ENCODE data around the gene TBC1D9.
"Not testable (repeated sequence)": the region's sequence is repeated elsewhere in the genome, so short reads cannot be mapped to it uniquely, and the experiment has no call there.

The TBC1D9 gene

DNA sequence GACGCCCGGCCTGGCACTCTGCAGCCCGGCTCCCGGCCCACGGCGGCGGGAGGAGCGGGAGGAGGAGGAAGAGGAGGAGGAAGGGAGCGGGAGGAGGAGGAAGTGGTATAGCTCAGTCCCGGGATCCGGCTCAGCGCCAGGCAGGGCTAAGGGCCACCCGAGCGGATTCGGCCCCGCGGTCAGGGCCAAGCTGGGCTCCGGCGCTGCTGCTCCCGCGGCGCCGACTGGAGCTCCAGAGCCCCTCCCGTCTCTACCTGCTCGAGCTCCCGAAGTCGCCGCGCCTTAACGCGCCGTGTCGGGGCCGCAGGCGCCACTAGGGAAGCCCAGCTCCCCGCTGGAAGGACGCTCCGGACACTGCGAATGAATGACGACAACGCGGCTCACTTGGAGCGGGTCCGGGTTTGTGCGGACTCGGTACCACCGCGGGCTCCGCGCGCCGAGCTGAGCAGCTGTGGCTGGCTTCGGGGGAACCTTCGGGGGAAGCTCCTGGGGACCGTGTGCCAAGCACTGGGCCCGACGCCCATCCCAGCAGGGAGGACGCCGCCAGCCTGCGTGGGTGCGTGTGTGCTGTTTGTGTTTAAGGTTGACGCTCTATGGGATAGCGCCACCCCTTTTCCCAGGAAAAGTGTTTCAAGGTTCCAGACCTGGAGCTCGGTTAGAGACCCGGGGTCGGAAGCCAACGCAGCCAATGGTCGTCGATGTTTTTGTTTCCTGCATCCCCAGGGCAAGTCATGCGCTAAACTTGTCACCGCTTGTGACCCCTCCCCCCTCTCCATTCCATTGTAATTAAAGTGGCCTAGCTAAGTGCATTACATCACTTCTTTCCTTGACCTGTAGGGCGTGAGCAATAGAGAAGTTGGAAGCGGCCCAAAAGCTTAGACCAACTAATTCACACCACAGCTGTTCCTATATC lies at the start of gene TBC1D9:
TBC1D9 (minus strand) TSS at position 67 of the 913 bp plus-strand sequence. CDS start 340 bp downstream, outside the sequence.
- DNase-seq = peak in 48 of 51 donors; percentile 12 to 76 (median 34)

DNA sequence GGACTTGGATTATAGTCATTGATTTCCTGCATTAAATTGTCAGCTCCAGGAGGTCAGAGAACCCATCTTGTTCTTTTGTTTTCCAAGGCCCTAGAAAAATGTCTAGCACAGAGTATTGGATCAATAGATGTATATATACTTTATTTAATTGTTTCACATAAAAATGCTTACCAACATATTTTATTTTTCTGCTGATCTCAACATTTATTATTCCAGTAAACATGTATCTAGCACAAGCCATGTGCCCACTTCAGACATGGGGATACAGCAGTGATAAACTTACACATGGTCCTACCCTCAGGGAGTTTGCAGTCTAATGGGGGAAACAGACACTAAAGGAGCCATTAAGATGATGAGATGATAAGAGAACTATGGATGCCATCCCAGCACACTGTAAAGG lies 49.1 kb upstream of the TBC1D9 start:
- DNase-seq = no peak

DNA sequence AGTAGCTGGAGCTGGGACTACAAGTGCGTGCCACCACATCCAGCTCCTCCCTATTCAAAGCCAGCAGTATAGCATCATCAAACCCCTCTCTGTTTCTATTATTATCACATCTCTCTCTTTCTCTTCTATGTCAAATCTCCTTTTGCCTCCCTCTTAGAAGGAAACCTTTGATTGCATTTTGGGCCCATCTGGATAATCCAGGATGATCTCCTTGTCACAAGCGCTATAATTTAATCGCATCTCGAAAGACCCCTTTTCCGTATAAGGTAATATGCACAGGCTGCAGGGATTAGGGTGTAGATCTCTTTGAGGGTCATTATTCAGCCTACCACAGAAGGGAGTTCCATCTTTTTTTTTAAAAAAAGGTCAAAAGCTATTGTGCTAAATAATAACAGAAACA lies 46.4 kb upstream of the TBC1D9 start:
- DNase-seq = no peak

DNA sequence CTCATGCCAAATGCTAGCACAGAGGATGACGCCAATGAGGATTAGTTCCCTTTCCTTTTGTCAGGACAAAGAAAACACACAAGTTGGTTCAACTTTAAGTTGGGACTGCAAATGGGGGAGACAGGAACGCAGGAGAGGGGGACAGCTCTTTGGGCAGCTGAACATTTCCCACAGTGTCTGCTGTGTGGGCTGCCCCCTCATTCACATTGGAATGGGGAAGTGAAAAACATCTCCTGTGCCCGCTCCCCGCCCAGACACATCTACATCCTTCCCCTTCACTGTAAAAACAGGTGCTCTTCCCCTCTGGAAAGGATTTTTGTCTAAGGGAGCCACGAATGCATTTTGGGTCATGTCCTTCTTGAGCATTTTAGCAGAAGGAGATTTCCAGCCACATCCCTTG lies 44.5 kb upstream of the TBC1D9 start:
- DNase-seq = peak in 10 of 51 donors; percentile 1 to 12 (median 6)

DNA sequence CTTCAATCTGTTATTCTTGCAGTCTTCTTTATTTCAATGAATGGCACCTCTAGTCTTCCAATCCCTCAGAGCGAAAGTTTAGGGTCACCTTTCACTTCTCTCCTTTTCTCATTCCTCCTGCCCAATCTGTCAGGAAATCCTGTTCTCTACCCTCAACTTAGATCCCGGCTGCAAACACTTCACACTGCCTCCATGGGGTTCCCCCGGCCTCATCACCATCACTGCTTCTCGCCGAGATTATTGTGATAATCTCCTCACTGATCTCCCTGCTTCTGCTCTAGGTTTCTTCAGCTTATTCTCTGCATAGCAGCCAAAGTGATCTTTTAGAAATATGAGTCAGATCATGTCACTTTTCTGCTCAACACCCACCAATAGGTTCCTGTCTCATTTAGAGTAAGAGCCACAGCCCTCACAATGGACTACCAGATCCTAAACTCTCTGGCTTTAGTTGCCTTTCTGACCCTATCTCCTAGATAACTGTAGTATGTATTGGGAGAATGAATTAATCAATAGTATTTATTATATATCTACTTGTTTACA lies 43.6 kb upstream of the TBC1D9 start:
- DNase-seq = no peak

DNA sequence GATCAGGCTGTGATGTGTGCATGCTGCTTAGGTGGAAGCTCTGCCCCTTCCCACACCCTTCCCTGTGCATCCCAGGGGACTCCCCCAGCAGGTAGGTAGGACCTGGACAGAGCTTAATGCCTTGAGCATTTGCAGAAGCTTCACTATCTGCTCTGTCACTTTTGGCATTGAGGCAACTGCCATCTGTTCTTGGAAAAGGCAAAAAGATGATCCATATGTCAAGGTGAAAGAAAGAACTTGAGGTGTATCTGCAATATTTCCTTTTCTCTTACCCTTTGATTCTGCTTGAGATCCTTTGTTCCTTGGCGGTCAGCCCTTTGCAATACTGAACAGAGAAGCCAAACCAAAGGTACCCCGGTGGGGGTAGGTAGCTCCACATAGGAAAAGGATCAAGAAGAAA lies 37.1 kb upstream of the TBC1D9 start:
- DNase-seq = no peak

DNA sequence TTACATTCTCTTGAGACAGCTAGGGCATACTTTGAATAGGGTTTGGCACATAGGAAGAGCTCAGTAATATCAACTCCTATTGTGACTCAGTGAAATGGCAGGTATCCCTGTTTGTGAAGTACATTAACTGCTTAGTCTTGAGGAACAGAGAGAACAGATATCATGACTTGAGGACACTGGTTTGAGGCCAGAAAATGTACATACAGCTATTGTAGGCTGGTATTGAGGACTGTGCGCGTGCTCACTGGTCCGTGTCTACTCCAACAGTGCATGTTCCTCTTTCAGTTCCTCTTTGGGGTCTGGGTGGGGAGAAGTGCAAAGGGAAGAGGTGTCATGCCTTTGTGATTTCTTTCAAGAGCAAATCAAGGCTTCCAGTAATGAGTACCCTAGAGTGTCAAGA lies 34.6 kb upstream of the TBC1D9 start:
- peak in 21 of 51 donors; percentile 2 to 27 (median 7) for DNase-seq

DNA sequence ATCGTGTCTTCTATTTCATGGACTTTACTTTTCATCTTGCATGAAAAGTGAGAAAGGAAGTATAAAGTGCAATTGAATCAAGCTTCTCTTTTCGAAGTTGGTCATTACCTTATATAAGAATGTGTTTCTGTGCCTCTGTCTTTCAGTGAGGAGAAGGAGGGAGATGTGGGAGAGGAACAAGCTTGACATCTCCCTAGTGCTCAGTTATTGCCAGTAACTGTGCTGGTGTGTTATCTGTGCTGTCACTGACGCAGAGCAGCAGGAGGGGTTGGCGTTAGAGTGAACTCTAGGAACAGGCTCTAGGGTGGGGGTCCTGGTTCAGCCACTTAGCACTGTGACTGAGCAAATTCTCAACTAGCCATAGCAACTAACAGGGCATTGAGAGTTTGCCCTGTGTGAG lies 34.0 kb upstream of the TBC1D9 start:
- DNase-seq = peak in 2 of 51 donors; percentile 3 to 4

DNA sequence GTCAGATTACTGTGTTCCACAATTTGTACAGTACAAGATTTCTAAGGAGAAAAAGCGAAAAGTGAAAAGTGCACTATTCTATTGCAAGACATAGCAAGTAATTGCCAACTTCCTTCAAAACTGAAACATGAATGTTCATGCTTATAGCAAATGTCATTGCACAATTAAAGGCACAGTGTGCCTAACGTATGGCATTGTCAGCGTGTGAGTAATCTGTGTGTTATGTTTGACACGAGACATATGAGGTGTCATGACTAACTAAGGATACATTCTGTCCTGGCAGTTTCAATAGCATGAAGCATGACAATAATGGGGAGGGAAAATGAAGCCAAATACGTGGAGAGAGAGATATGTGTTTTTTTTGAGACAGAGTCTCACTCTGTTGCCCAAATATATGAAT lies 33.6 kb upstream of the TBC1D9 start:
- DNase-seq = peak in 1 of 51 donors; percentile 1

DNA sequence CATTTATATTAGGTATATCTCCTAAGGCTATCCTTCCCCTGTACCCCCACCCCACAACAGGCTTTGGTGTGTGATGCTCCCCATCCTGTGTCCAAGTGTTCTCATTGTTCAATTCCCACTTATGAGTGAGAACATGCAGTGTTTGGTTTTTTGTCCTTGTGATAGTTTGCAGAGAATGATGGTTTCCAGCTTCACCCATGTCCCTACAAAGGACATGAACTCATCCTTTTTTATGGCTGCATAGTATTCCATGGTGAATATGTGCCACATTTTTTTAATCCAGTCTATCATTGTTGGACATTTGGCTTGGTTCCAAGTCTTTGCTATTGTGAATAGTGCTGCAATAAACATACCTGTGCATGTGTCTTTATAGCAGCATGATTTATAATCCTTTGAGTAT lies 26.6 kb upstream of the TBC1D9 start:
- not testable (repeated sequence) for DNase-seq

DNA sequence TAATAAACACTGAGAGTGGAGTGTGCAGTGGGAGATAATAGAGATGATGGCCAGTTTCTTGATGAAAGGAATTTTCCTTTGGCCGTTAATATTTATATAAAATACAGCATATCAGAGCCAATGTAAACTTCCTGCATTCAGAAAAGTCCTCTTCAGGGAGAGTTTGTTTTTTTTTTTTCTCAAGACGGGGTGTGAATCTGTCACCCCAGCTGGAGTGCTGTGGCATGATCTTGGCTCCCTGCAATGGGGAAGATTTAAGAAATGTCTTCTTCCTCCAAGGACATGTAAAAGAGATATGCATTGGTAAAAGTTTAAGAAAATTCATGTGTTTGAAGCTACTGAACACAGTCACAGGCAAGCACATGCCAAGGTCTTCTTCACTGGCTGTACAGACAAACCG lies 25.4 kb upstream of the TBC1D9 start:
- DNase-seq = no peak

DNA sequence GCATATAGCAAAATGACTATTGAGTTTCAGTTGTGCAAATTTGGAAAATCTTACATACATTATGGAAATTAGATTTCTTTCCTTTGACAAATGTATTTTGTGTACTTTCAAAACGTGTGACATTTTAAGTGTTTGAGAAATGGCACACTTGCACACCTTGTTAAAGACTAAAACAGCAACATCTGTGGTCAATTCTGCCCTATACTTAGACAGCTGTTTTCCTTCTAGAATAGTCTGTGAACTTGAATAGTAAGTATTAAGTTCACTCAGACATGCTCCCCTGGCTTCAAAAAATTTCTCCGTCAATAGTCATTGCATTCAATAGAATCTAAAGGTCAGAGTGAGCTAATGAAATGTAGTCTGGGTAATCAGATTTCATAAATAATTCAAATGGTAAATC lies 21.7 kb upstream of the TBC1D9 start:
- no peak for DNase-seq

DNA sequence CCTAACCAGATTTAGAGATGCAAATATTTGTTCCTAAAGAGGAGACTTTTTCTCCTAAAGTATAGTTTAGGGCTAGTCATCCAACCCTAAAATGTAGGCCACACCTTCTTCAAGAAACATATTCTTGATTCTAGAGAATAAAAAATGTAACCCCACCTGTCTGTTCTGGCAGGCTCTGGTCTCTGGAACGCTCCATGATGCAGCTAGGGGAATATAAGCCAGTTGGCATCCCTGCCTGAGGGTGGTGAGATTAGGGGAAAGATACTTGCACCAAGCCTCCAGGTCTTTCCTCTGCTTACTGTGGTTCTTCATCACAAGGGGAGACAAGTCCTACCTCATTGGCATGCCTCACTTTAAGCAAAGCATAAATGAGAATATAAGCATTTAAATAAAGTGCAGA lies 21.2 kb upstream of the TBC1D9 start:
- no peak for DNase-seq

DNA sequence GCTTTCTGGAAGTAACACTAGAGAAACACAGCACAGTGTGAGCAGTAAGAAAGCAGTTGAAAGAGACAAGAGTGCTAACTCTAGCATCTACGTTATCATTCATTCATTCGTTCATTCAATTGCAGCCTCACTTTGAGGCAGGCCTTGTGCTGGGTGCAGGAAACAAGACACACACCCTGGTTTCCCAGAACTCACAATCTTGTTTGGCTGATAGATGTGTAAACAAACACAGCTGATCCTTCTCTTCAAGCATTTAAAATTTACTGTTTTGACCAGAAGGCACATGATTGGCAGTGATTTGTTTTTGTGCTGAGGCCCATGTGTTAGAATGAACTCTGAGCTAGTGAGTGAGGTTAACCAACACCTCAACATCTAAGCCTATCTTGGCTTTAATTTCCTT lies 20.4 kb upstream of the TBC1D9 start:
- DNase-seq = no peak

DNA sequence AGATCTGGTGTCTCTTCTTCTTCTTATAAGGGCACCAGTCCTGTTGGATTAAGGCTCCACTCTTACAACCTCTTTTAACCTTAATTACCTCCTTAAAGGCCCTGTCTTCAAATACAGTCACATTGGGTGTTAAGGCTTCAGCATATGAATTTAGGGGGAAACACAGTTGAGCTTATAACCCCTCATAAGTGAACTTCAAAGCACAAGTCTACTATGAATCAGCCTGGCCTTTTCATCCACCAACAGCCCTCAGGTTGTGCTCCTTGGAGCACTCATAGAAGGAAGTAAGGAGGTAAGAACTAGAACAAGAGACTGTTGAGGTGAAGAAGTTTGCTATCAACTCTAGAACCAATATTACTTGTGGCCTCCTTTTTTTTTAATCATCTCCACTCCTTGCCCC lies 18.8 kb upstream of the TBC1D9 start:
- no peak for DNase-seq

DNA sequence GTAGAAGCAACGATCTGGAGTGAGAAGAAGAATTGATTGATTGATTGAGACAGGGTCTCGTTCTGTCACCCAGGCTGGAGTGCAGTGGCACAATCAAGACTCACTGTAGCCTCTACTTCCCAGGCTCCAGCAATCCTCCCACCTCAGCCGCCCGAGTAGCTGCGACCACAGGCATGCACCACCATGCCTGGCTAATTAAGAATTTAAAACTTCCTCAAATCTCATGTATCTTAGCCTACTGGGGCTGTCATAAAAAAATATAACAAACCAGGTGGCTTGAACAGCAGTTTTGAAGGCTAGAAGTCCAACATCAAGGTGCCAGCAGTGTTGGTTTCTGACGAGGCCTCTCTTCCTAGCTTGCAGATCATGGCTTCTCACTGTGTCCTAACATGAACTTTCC lies 18.3 kb upstream of the TBC1D9 start:
- DNase-seq = no peak

DNA sequence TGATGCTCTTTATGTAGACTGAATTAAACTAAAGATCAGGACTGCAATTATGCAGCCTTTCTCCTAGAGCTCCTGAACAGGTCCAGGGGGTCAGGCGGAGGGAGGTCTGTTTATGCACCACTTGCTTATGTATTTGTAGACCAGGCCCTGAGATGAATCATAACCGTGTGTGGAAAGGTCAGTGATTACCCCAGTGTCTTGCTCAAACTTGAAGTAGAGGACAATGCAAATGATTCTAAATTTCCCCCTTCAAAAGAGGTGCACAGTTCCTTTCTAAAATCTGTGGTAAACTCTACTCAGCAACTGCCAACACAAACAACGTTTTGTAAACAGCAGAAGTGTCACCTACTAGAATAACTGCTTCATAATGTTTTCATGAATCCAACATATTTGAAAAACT lies 13.0 kb upstream of the TBC1D9 start:
- no peak for DNase-seq

DNA sequence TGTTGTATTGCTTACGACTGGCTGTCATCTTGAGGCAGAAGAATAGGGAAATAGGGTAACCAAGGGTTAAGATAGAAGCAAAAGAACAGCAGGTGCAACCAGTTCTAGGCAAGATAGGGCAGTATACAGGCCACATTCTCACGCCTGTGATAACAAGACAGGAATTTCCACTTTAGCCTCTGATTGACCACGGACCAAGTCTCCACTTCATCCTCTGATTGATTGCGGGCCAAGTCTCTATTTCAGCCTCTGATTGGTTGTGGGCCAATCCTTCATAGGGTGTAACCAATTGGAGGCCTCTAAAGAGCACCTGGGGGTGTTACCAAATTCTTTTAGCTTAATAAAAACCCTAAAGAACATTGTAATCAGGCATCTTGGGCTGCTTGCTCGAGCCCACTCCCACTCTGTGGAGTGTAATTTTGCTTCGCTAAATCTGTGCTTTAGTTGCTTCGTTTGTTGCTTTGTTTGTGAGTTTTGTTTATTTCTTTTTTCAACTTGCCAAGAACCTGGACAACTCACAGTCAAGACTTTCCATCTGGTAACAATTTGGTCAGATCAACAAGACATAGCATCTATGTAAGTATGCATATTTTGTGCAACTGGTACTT lies 8.7 kb upstream of the TBC1D9 start:
- DNase-seq = no peak

DNA sequence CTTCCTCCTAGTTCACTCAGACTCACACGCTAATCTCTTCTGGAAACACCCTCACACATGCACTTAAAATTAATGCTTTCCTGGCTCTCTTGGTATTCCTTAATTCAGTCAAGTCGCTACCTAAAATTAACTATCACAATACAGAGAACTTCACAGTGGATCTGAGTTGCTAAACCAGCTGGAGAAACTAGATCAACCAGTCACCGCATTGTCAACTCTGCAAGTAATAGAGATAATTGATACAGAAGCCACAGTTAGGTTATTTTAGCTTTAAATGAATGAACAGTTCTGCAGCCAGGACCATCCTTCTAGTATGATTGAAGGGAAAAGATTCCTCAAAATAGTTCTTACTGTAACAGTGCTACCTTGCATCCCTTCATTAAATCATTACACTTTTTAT lies 6.0 kb upstream of the TBC1D9 start:
- DNase-seq = no peak

DNA sequence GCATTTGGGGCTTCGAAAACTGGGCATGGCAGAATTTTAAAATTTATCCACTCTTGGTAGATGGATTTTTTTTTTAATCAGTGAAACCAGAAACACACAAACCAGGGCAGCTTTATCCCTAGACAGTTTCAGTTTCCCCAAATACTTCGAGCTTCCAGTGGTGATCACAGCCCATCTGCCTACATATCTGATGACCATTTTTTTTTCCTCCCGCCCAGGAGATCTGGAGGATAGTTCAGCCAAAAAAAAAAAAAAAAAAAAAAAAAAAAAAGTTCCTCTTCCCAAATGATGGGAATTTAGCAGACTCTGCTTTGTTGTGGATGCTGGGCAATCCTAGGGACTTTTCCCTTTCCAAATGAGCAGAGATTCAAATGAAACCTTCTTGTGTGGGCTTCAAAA lies 1.0 kb upstream of the TBC1D9 start:
- no peak for DNase-seq

DNA sequence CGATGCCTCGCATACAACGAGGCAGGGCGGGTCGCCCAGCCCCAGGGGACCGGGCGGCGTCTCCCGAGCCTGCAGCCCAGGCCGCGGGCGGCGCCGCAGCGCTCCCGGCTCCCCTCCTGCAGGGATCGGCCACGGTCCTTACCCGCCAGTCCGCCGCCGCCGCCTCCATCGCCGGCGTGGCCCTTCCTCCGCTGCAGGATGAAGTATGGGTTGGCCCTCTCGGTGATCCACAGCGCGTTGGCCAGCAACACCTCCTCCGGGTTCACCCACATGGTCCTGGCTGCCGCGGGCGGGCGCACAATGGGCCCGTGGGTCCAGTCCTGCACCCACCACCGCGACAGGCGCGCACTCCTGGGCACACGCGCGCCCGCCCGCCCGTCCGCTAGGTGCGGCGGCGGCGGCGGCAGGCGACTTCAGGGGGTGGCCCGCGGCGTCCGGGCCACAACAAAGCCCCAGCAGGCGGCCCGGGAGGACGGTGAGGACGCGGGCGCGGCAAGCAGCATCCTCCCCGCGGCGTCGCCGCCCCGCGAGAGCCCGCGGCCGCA lies 339 bp downstream of the TBC1D9 start:
- peak in 31 of 51 donors; percentile 3 to 64 (median 17) for DNase-seq
